GM19438 (cell line): ENCODE data around the gene MAP1LC3B.
"Not testable (repeated sequence)": the region's sequence is repeated elsewhere in the genome, so short reads cannot be mapped to it uniquely, and the experiment has no call there.

Experiments used
- ATAC-seq: cut with Tn5 transposase; IDR thresholded peaks from one replicate; pipeline ENCODE4 v1.9.1; 2021; ENCODE audit warnings: low read depth; ENCODE audit not compliant: unreplicated experiment

MAP1LC3B gene

GRCh38 chr16:87359121-87359520 is 33.0 kb upstream of the MAP1LC3B start:
- no peak for ATAC-seq

GRCh38 chr16:87360862-87361610 is 31.1 kb upstream of the MAP1LC3B start:
- ATAC-seq = no peak

- no peak for ATAC-seq
Observed at GRCh38 chr16:87361916-87362619, 30.1 kb upstream of the MAP1LC3B start.

DNA sequence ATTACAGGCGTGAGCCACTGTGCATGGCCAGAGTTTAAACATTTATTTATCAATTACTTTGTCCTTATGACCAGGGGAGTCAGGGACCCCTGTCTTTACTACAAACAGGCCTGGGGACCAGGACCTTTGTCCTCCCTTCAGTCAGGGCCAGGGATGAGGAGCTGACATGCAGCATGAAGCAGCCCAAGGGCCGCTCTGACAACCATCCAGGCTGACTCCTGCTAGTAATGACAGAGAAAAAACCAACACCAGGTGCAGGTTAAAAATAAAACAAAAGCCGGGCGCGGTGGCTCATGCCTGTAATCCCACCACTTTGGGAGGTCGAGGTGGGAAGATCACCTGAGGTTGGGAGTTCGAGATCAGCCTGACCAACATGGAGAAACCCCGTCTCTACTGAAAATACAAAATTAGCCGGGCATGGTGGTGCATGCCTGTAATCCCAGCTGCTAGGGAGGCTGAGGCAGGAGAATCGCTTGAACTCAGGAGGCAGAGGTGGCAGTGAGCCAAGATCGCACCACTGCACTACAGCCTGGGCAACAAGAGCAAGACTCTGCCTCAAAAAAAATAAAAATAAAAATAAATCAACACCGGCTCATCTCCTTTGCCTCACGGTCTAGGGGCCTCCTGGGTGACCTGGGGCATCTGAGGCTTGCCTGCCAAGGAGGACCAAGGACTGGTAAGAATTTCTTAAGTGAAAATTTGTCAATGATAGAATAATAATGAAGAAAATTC is 29.1 kb upstream of the MAP1LC3B start:
- not testable (repeated sequence) for ATAC-seq

DNA sequence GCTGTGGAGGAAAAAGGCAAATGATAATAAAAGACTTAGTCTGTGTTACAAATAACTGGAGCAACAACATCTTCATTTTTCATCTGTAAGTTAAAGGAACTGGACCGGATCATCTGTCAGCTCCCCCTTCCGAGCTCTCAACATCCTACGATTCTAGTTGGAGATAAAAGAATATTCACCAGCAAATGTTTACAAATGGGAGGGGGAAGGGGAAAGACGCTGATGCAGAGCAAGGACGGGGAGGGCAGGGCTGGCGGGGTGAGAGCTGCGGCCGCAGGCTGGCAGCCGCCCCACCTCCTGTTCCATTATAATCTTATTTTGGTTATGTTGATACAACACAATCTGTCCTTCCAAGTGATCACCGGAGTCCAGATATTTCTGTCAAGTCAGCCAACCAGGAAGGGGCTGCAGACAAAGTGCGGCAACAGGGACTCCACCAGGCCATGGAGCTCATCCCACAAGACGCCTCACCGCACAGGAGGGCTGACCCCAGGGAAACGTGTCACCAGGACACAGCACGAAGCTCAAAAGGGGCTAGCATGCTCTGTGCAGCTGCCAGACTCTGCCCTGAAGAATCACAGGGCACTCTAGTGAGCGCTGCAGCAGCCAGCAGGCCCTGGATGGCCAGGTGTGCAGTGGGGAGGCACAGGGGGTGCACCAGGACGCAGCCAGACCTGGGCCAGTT is 28.2 kb upstream of the MAP1LC3B start:
- no peak for ATAC-seq

DNA sequence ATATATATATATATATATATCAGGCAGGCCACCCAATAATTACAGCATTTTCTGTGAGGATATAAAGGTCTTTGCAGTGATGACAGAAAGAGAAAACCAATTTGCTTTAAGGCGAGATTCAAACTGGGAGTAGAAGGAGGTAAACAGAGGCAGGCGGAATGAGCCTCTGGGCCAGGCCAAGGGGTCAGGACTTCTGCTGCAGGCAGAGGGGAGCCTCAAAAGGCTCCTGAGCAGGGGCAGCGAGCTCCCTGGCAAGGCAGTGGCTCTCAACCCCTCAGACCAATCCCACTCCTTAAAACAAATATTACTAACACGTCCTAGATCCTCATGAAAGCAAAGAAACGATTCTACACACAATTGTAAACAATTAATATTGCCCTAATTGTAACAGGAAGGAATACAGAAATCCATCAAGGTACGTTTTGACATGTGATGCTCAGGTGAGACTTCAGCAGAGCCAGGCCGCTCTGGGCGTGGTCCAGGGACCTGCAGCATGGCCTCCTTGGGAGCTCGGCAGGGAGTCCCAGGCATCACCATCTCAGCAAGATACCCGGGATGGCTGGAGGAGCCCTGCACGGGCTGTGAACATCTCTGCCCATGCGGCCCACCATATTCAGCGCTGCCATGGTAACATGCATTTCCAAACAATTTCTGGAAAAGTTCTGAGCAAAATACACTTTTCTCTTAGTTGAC is 27.0 kb upstream of the MAP1LC3B start:
- no peak for ATAC-seq

- no peak for ATAC-seq
Observed at GRCh38 chr16:87366288-87366687, 25.8 kb upstream of the MAP1LC3B start.

DNA sequence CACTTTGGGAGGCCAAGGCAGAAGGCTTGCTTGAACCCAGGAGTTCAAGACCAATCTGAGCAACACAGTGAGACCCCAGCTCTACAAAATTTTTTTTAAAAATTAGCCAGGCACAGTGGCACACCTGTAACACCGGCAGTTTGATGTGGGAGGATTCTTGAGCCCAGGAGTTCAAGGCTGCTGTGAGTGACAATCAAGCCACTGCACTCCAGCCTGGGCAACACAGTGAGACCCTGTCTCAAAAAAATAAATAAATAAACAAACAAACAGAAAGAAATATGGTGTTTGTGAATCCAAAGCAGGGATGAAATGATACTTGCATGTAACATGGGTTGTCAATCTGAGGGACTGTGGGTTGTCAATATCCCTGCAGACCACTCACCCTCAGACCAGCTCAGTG is 25.2 kb upstream of the MAP1LC3B start:
- no peak for ATAC-seq

- no peak for ATAC-seq
Observed at GRCh38 chr16:87367529-87367928, 24.6 kb upstream of the MAP1LC3B start.

DNA sequence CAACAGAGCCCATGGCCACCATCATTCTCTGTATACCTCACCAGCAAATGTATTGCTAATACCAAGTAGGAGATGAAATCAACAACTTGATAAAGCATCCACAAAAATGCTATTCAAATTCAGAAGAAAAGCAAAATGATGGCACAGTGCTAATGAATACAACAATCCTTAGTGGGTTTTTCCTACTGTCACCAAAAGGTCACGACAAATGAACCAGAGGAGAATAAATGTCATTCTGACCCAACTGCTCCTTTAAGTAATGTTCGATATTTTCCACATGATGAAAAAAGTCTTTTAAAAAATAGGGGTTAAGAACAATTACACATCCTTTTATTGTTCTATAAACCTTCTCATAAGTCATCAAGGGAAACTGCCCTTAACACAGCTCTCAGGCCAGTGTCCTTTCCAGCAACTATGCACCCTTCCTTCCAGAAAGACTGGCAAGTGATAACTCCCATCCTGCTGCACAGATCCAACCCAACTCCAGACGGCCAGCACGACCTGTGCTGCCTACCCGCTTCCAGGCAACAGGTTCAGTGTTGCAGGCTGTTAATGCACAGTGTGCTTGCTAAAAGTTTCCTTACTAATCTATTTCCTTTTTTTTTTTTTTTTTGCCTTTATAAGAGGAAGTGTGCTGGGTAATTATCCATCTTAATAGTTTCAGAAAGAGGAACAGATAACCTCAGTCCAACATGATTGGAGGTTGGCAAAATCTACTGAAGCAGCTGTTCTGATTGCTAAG is 23.9 kb upstream of the MAP1LC3B start:
- ATAC-seq = no peak

GRCh38 chr16:87369117-87369765 is 22.9 kb upstream of the MAP1LC3B start:
- ATAC-seq = no peak

DNA sequence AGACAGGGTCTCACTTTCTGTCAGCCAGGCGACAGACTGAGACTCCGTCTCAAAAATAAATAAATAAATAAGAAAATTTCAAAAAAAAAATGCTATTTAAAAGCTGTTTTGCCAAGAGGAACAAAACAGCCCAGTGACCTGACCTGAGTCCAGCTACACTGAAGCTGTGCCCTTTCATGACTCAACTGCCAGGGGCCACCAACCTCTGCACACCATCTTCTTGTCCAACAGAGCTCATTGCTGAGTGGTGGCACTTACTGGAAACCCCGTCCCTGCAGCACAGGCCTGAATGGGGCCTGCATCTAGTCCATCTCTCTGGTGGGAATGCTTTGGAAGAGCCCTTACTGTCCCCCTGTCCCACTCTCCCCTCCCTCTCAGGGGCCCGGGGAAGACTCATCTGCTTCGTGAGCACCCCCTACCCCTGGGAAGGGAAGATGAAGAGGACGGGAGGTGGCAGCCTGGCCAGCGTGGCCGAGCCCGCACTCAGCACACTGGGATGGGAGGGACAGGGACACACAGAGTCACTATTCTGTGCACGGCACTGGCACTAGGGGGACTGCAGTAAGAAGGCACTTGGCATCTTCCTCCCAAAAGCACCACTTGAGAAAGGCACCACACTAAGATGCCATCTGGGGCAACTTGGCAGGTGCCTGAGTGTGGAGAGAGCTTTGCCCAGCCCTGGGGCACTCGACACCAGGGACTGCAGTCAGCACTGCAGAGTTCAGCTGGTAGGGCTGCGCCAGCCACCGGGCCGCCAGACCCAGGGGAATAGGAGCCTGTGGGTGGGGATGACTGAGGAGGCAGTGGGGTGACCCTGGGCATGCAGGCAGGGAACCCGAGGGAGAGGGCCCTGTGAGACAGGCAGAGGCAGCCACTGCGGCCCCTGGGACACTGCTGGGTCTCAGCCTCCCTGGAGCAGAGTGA is 22.1 kb upstream of the MAP1LC3B start:
- no peak for ATAC-seq

- no peak for ATAC-seq
Observed at GRCh38 chr16:87371261-87371866, 20.8 kb upstream of the MAP1LC3B start.

GRCh38 chr16:87372305-87372704 is 19.8 kb upstream of the MAP1LC3B start:
- ATAC-seq = no peak

GRCh38 chr16:87374313-87374712 is 17.8 kb upstream of the MAP1LC3B start:
- no peak for ATAC-seq

- no peak for ATAC-seq
Observed at GRCh38 chr16:87375426-87376135, 16.6 kb upstream of the MAP1LC3B start.

DNA sequence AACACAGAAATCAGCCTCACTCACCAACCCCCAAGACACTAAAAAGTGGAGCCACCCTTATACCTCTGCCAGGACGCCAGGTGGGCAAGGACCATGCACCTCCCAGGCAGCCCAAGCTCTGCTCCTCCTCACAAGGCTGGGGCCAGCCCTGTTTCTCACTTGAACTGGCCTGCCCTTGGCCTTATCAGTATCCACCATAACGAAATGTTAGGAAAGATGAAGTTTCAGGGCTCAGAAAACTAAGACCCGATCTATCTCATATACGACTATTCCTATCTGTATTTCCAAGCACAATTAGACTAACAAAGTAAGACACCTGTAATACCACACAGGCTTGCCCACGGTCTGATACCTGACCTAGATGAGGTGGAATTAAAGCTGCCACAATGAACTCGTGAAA is 15.5 kb upstream of the MAP1LC3B start:
- ATAC-seq = no peak
